ENCODE data around the gene CYRIA. TPM values are rescaled to one million over a fixed set of nuclear protein-coding genes. Genes with fewer than 3 reads are reported as not detected.

The CYRIA gene
- polyA plus RNA-seq, 2 of the 4 experiments (the other 2 are of a cell fraction): 0.01 to 0.08 TPM

DNA sequence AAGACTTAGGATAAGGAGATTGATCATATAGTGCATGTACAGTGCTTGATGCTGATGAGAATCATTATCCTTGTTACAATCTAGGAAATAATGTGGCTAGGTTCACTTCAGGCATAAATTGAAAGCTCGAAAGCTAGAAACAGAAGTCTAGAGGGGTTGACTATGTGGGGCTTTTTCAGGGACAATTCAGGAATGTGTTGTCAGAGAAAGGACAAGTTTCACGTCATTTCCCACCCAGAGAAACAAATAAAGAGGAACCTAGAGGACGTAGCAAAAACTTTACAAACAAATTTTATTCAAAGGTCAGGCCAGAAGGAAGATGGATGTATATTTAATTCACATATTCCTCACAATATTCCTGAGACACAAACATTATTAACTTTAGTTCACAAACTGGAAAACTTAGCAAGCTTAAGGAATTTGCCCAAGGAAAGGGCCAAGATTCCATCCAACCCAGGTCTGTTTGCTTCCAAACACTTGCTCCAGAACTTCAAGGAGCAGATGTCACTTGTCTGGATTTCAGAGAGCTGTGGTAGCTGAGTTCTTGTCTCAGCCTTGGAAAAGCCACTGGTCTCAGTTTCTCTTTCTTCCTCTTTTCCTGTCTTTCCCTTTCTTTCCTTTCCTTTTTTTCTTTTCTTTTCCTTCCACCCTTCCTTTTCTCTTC lies 7.4 kb downstream of the CYRIA start:
- no peaks in the 10 kb centered on the region for H3K9me3 ChIP-seq
- POLR2A ChIA-PET: no interaction called here
- FAIRE-seq: no peak
- no peak overlapping the region for H3K4me2 ChIP-seq
- no peak for DNase-seq (ENCODE audit: low read depth in 1 of 2, low spot score in 1 of 2)
- WGBS (ENCODE audit: missing lambda C conversion rate): 5% methylated on average over 3 of the region's 3 CpGs
- no peak for TF ChIP-seq ZC3H11A (IDR thresholded peaks at IDR 0.05)
- CTCF ChIA-PET: interaction anchor here (0.7 to 1.2 kb wide), 3 partner anchors 13 to 50 kb away, joined by 3 to 4 read pairs (median 3); no protein-coding TSS in a partner anchor
- no peaks in the 10 kb centered on the region for H3K4me1 ChIP-seq
- no peak for ATAC-seq
- H3K4me3 ChIP-seq: no peak overlapping the region
- no peak overlapping the region for H3K27ac ChIP-seq

DNA sequence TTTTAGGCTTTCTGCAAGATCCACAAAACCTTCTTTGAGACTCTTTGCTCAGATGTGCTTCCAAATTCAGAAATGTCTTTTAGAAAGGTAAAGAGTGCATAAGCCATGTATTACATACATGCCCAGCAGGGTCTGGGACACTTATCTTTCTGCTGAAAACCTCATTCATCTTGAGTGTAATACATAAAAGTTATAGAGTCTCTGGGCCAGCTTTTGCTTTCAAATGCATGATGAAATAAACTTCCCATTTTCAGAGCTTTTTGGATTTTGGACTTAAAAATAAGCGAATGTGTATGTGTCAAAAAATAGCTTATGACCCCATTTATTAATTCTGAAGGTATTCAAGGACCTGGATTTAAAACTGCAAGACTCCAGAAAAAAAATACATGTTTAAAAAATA lies 8.0 kb downstream of the CYRIA start:
- WGBS (ENCODE audit: missing lambda C conversion rate): 0% methylated on average over 1 of the region's 1 CpG
- no peak for ATAC-seq
- Histone ChIP-seq H3K4me3 (no peak overlapping the region), H3K4me1 (no peaks in the 10 kb centered on the region), H3K4me2 (no peak overlapping the region), H3K27ac (no peak overlapping the region), H3K9me3 (no peaks in the 10 kb centered on the region)
- ChIA-PET CTCF (interaction anchor here (0.7 to 1.2 kb wide), 2 partner anchors 45 to 49 kb away, joined by 3 to 4 read pairs; no protein-coding TSS in a partner anchor), POLR2A (no interaction called here)
- no peak for DNase-seq (ENCODE audit: low read depth in 1 of 2, low spot score in 1 of 2)
- FAIRE-seq: no peak
- TF ChIP-seq ZC3H11A (IDR thresholded peaks at IDR 0.05): no peak
- no peak for TF ChIP-seq FOSL2 (IDR thresholded peaks at IDR 0.05)
- no peak for TF ChIP-seq FOSL2 (CRISPR knock-in tag; IDR thresholded peaks at IDR 0.05)
- TF ChIP-seq, protein P1, sequence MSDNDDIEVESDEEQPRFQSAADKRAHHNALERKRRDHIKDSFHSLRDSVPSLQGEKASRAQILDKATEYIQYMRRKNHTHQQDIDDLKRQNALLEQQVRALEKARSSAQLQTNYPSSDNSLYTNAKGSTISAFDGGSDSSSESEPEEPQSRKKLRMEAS (IDR thresholded peaks at IDR 0.05): no peak
- no peak for TF ChIP-seq RARB (CRISPR knock-in tag; IDR thresholded peaks at IDR 0.05)
- TF ChIP-seq FOSB (CRISPR knock-in tag; IDR thresholded peaks at IDR 0.05): no peak
- TF ChIP-seq SREBF2 (IDR thresholded peaks at IDR 0.05): no peak
- TF ChIP-seq, protein P2, sequence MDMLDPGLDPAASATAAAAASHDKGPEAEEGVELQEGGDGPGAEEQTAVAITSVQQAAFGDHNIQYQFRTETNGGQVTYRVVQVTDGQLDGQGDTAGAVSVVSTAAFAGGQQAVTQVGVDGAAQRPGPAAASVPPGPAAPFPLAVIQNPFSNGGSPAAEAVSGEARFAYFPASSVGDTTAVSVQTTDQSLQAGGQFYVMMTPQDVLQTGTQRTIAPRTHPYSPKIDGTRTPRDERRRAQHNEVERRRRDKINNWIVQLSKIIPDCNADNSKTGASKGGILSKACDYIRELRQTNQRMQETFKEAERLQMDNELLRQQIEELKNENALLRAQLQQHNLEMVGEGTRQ (IDR thresholded peaks at IDR 0.05): no peak
- TF ChIP-seq ZFP36 (IDR thresholded peaks at IDR 0.05; ENCODE audit: borderline replicate concordance, partially characterized antibody): no peak
- TF ChIP-seq KDM5A (IDR thresholded peaks at IDR 0.05): no peak
- TF ChIP-seq HOXB13 (CRISPR knock-in tag; IDR thresholded peaks at IDR 0.05; ENCODE audit: low read depth): no peak
- no peak for TF ChIP-seq ESRRA (IDR thresholded peaks at IDR 0.05; ENCODE audit: borderline replicate concordance, low read length)
- no peak for TF ChIP-seq HOXA7 (CRISPR knock-in tag; IDR thresholded peaks at IDR 0.05)
- TF ChIP-seq MAFK (IDR thresholded peaks at IDR 0.05; ENCODE audit: partially characterized antibody): no peak
- no peak for TF ChIP-seq CBX8 (IDR thresholded peaks at IDR 0.05)
- TF ChIP-seq, protein P3, sequence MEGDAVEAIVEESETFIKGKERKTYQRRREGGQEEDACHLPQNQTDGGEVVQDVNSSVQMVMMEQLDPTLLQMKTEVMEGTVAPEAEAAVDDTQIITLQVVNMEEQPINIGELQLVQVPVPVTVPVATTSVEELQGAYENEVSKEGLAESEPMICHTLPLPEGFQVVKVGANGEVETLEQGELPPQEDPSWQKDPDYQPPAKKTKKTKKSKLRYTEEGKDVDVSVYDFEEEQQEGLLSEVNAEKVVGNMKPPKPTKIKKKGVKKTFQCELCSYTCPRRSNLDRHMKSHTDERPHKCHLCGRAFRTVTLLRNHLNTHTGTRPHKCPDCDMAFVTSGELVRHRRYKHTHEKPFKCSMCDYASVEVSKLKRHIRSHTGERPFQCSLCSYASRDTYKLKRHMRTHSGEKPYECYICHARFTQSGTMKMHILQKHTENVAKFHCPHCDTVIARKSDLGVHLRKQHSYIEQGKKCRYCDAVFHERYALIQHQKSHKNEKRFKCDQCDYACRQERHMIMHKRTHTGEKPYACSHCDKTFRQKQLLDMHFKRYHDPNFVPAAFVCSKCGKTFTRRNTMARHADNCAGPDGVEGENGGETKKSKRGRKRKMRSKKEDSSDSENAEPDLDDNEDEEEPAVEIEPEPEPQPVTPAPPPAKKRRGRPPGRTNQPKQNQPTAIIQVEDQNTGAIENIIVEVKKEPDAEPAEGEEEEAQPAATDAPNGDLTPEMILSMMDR (IDR thresholded peaks at IDR 0.05): no peak
- TF ChIP-seq GATA3 (IDR thresholded peaks at IDR 0.05; ENCODE audit: borderline replicate concordance): no peak
- no peak for TF ChIP-seq JUNB (IDR thresholded peaks at IDR 0.05)
- TF ChIP-seq ZNF302 (CRISPR knock-in tag; IDR thresholded peaks at IDR 0.05): no peak
- TF ChIP-seq EP300 (IDR thresholded peaks at IDR 0.05): no peak

DNA sequence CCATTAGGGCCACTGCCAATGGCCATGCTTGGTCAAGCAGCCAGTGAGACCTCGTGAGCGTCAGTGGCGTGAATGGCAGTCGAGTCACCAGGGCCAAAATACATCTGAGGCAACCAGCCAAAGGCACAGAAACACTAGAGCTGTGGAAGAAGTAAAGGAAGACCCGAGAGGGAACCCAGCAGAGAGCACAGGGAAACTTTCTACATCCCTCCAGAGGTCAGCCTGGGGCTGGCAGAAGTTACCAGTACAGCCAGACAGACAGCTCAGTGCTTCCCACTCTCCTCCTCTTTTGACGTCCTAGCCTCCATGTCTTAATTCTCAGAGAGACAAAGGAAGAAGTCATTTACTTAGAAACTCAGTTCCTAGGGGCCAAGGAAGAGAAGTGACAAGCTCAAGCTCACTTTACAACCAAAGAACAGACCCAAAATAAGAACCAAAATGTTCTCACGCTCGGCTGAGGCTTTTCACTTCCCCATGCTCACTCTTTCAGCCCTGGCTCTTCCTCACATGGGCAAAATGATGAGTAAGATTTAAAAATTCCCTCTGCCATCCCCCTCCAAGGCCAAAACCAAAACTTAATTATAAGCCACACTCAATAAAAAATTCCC lies 8.7 kb downstream of the CYRIA start:
- ChIA-PET CTCF (interaction anchor here (0.6 to 2.7 kb wide), 2 partner anchors 48 to 1159 kb away, joined by 3 to 10 read pairs; no protein-coding TSS in a partner anchor), POLR2A (no interaction called here)
- Histone ChIP-seq H3K4me2 (no peak overlapping the region), H3K4me1 (no peaks in the 10 kb centered on the region), H3K4me3 (no peak overlapping the region), H3K27ac (no peak overlapping the region), H3K9me3 (no peaks in the 10 kb centered on the region)
- no peak for FAIRE-seq
- ATAC-seq: 0 out of 6 replicates have a peak, but pooled peaks of 1 of the 2 experiments have one; percentile 23
- DNase-seq (ENCODE audit: low read depth in 1 of 2, low spot score in 1 of 2): no peak
- WGBS (ENCODE audit: missing lambda C conversion rate): 48% methylated on average over 8 of the region's 8 CpGs
- TF ChIP-seq NFE2L2 (conservative IDR thresholded peaks at IDR 0.05; ENCODE audit: low read length): no peak
- no peak for TF ChIP-seq JUN (IDR thresholded peaks at IDR 0.05)
- TF ChIP-seq BHLHE40 (IDR thresholded peaks at IDR 0.05; ENCODE audit: low read depth, low read length): no peak
- no peak for TF ChIP-seq GATA3 (IDR thresholded peaks at IDR 0.05; ENCODE audit: borderline replicate concordance)
- no peak for TF ChIP-seq FOSL2 (IDR thresholded peaks at IDR 0.05)
- TF ChIP-seq FOSL2 (CRISPR knock-in tag; IDR thresholded peaks at IDR 0.05): no peak
- TF ChIP-seq ZC3H11A (IDR thresholded peaks at IDR 0.05): no peak
- TF ChIP-seq RARB (CRISPR knock-in tag; IDR thresholded peaks at IDR 0.05): no peak
- TF ChIP-seq, protein P3 (IDR thresholded peaks at IDR 0.05): no peak
- TF ChIP-seq, protein P4, sequence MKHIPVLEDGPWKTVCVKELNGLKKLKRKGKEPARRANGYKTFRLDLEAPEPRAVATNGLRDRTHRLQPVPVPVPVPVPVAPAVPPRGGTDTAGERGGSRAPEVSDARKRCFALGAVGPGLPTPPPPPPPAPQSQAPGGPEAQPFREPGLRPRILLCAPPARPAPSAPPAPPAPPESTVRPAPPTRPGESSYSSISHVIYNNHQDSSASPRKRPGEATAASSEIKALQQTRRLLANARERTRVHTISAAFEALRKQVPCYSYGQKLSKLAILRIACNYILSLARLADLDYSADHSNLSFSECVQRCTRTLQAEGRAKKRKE (CRISPR knock-in tag; IDR thresholded peaks at IDR 0.05; ENCODE audit: low read depth): no peak
- TF ChIP-seq NR3C1 (IDR thresholded peaks at IDR 0.05): no peak
- TF ChIP-seq, protein P5, sequence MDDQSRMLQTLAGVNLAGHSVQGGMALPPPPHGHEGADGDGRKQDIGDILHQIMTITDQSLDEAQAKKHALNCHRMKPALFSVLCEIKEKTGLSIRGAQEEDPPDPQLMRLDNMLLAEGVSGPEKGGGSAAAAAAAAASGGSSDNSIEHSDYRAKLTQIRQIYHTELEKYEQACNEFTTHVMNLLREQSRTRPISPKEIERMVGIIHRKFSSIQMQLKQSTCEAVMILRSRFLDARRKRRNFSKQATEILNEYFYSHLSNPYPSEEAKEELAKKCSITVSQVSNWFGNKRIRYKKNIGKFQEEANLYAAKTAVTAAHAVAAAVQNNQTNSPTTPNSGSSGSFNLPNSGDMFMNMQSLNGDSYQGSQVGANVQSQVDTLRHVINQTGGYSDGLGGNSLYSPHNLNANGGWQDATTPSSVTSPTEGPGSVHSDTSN (IDR thresholded peaks at IDR 0.05): no peak
- TF ChIP-seq EHMT2 (IDR thresholded peaks at IDR 0.05; ENCODE audit: low read depth): no peak
